Measurements from ENCODE around the gene NPB. TPM values are rescaled to one million over a fixed set of nuclear protein-coding genes. Genes with fewer than 3 reads are reported as not detected.
"Not testable (repeated sequence)": the region's sequence is repeated elsewhere in the genome, so short reads cannot be mapped to it uniquely, and the experiment has no call there.

Gene NPB
- polyA plus RNA-seq, 4 donors: 0.32 to 1.00 (median 0.48) TPM

- DNase-seq (ENCODE audit: low read depth in 4 of 4, low spot score in 3 of 4): no peak
Observed at GRCh38 chr17:81910840-81911276, 8.8 kb downstream of the NPB start.

- peak in 3 of 4 donors; percentile 74 to 76 (median 75) for DNase-seq (ENCODE audit: low read depth in 4 of 4, low spot score in 3 of 4)
Observed at GRCh38 chr17:81911277-81911961, 9.4 kb downstream of the NPB start, which contains the start of gene PCYT2. Gene PCYT2 (minus strand): TSS chr17:81911399. CDS start chr17:81911355, 44 bp downstream.

GRCh38 chr17:81911969-81912368 lies 9.9 kb downstream of the NPB start:
- no peak for DNase-seq (ENCODE audit: low read depth in 4 of 4, low spot score in 3 of 4)

- no peak for DNase-seq (ENCODE audit: low read depth in 4 of 4, low spot score in 3 of 4)
Observed at GRCh38 chr17:81912441-81913309, 10.6 kb downstream of the NPB start.

- DNase-seq (ENCODE audit: low read depth in 4 of 4, low spot score in 3 of 4): no peak
Observed at GRCh38 chr17:81913394-81914102, 11.5 kb downstream of the NPB start.

GRCh38 chr17:81914103-81914850 lies 12.2 kb downstream of the NPB start:
- DNase-seq (ENCODE audit: low read depth in 4 of 4, low spot score in 3 of 4): no peak

GRCh38 chr17:81915331-81915730 lies 13.3 kb downstream of the NPB start:
- no peak for DNase-seq (ENCODE audit: low read depth in 4 of 4, low spot score in 3 of 4)

GRCh38 chr17:81916234-81917001 lies 14.4 kb downstream of the NPB start:
- DNase-seq (ENCODE audit: low read depth in 4 of 4, low spot score in 3 of 4): no peak

- DNase-seq (ENCODE audit: low read depth in 4 of 4, low spot score in 3 of 4): peak in 1 of 4 donors; percentile 54
Observed at GRCh38 chr17:81917565-81918332, 15.7 kb downstream of the NPB start, which contains the start of gene SIRT7. Gene SIRT7 (minus strand): TSS chr17:81918176. CDS start chr17:81918131, 45 bp downstream.

GRCh38 chr17:81918333-81918669 lies 16.3 kb downstream of the NPB start:
- not testable (repeated sequence) for DNase-seq (ENCODE audit: low read depth in 4 of 4, low spot score in 3 of 4)

- no peak for DNase-seq (ENCODE audit: low read depth in 4 of 4, low spot score in 3 of 4)
Observed at GRCh38 chr17:81918832-81919545, 17.0 kb downstream of the NPB start.

GRCh38 chr17:81920612-81921536 lies 18.8 kb downstream of the NPB start:
- no peak for DNase-seq (ENCODE audit: low read depth in 4 of 4, low spot score in 3 of 4)

- no peak for DNase-seq (ENCODE audit: low read depth in 4 of 4, low spot score in 3 of 4)
Observed at GRCh38 chr17:81921537-81921862, 19.5 kb downstream of the NPB start.

GRCh38 chr17:81921996-81922565 lies 20.0 kb downstream of the NPB start:
- no peak for DNase-seq (ENCODE audit: low read depth in 4 of 4, low spot score in 3 of 4)

- no peak for DNase-seq (ENCODE audit: low read depth in 4 of 4, low spot score in 3 of 4)
Observed at GRCh38 chr17:81922566-81923301, 20.7 kb downstream of the NPB start.
